ENCODE results near the gene ARHGAP6.

ARHGAP6 gene

GRCh38 chrX:11437642-11438379 lies 227.9 kb downstream of the ARHGAP6 start:
- no peak for DNase-seq (ENCODE audit: extremely low read depth, insufficient read length)
- Histone ChIP-seq H3K27me3 (replicated peaks; ENCODE audit: control insufficient read depth, insufficient read depth, low read length) (no peaks in the 10 kb centered on the region; the same call in 1 of the 2 replicates), H3K36me3 (ENCODE audit: control insufficient read depth, insufficient read depth, low read length) (no peaks in the 10 kb centered on the region), H3K4me3 (replicated peaks; ENCODE audit: low read depth, low read length) (no peak overlapping the region)
- no peak for TF ChIP-seq CTCF (IDR thresholded peaks at IDR 0.05; ENCODE audit: insufficient read depth, low read length, poor library complexity, severe bottlenecking)

GRCh38 chrX:11435568-11435967 lies 230.2 kb downstream of the ARHGAP6 start:
- H3K4me3 ChIP-seq (replicated peaks; ENCODE audit: low read depth, low read length), result no peak overlapping the region
- no peaks in the 10 kb centered on the region for H3K36me3 ChIP-seq (ENCODE audit: control insufficient read depth, insufficient read depth, low read length)
- TF ChIP-seq CTCF (IDR thresholded peaks at IDR 0.05; ENCODE audit: insufficient read depth, low read length, poor library complexity, severe bottlenecking), result no peak
- H3K27me3 ChIP-seq (replicated peaks; ENCODE audit: control insufficient read depth, insufficient read depth, low read length), result no peaks in the 10 kb centered on the region; the same call in 1 of the 2 replicates
- DNase-seq (ENCODE audit: extremely low read depth, insufficient read length), result no peak

GRCh38 chrX:11434607-11435006 lies 231.1 kb downstream of the ARHGAP6 start:
- Histone ChIP-seq H3K4me3 (replicated peaks; ENCODE audit: low read depth, low read length) (no peak overlapping the region), H3K27me3 (replicated peaks; ENCODE audit: control insufficient read depth, insufficient read depth, low read length) (no peaks in the 10 kb centered on the region; the same call in 1 of the 2 replicates), H3K36me3 (ENCODE audit: control insufficient read depth, insufficient read depth, low read length) (no peaks in the 10 kb centered on the region)
- DNase-seq (ENCODE audit: extremely low read depth, insufficient read length), result no peak
- no peak for TF ChIP-seq CTCF (IDR thresholded peaks at IDR 0.05; ENCODE audit: insufficient read depth, low read length, poor library complexity, severe bottlenecking)

- no peaks in the 10 kb centered on the region; the same call in 1 of the 2 replicates for H3K27me3 ChIP-seq (replicated peaks; ENCODE audit: control insufficient read depth, insufficient read depth, low read length)
- H3K4me3 ChIP-seq (replicated peaks; ENCODE audit: low read depth, low read length), result no peak overlapping the region
- TF ChIP-seq CTCF (IDR thresholded peaks at IDR 0.05; ENCODE audit: insufficient read depth, low read length, poor library complexity, severe bottlenecking), result no peak
Measured at GRCh38 chrX:11431786-11432185, 233.9 kb downstream of the ARHGAP6 start.

GRCh38 chrX:11430271-11430670 lies 235.4 kb downstream of the ARHGAP6 start:
- TF ChIP-seq CTCF (IDR thresholded peaks at IDR 0.05; ENCODE audit: insufficient read depth, low read length, poor library complexity, severe bottlenecking), result no peak
- Histone ChIP-seq H3K36me3 (ENCODE audit: control insufficient read depth, insufficient read depth, low read length) (no peaks in the 10 kb centered on the region), H3K4me3 (replicated peaks; ENCODE audit: low read depth, low read length) (no peak overlapping the region), H3K27me3 (replicated peaks; ENCODE audit: control insufficient read depth, insufficient read depth, low read length) (no peaks in the 10 kb centered on the region; the same call in 1 of the 2 replicates)
- no peak for DNase-seq (ENCODE audit: extremely low read depth, insufficient read length)

More at GRCh38 chrX:11431786-11432185, 233.9 kb downstream of the ARHGAP6 start:
- H3K36me3 ChIP-seq (ENCODE audit: control insufficient read depth, insufficient read depth, low read length), result no peaks in the 10 kb centered on the region
- no peak for DNase-seq (ENCODE audit: extremely low read depth, insufficient read length)

Measured in GM06990 (cell line).